Measurements from ENCODE around the gene TCF4.

DNA sequence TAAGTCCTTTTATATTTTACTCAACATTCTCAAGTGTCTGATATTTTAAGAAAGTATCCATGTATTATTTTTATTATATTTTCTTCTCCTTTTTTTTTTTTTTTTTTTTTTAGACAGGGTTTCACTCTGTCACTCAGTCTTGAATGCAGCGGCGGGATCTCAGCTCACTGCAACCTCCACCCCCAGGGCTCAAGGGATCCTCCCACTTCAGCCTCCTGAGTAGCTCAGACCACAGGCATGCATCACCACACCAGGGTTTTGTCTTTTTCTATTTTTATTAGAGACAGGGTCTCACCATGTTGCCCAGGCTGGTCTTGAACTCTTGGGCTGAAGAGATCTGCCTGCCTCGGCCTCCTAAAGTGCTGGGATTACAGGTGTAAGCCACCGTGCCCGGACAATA lies 212.1 kb downstream of the TCF4 start:
- TF ChIP-seq CREB5 (CRISPR knock-in tag; IDR thresholded peaks at IDR 0.05; ENCODE audit: low read depth) (no peak), CSDC2 (CRISPR knock-in tag; IDR thresholded peaks at IDR 0.05) (no peak), RARB (CRISPR knock-in tag; IDR thresholded peaks at IDR 0.05) (no peak)

Measured in SK-N-SH treated with all-trans-retinoic acid at 6 μM for 48 hours (cell line).